ENCODE data around the gene ETNK2. TPM values are rescaled to one million over a fixed set of nuclear protein-coding genes. Genes with fewer than 3 reads are reported as not detected.
"Not testable (repeated sequence)": the region's sequence is repeated elsewhere in the genome, so short reads cannot be mapped to it uniquely, and the experiment has no call there.

ETNK2 gene
- total RNA-seq, 4 donors from 2014 or later: 5.6 to 15.3 (median 6.8) TPM

- 59% methylated on average over 14 of the region's 14 CpGs for WGBS
- Histone ChIP-seq H3K27ac (replicated peaks in 1 of 4) (peak overlapping the region; percentile 15 to 60 (median 50)), H3K4me1 (peaks cover 60 to 81% (median 74%) of the 10 kb centered on the region in 4 donors), H3K4me3 (no peak overlapping the region), H3K9me3 (no peaks in the 10 kb centered on the region), H3K36me3 (no peaks in the 10 kb centered on the region), H3K27me3 (peaks cover 0 to 28% (median 0%) of the 10 kb centered on the region in 4 donors)
- DNase-seq (ENCODE audit: extremely low spot score): no peak
- intact Hi-C loops (cut with DNase I): no loop called here
- TF ChIP-seq POLR2AphosphoS5 (IDR thresholded peaks at IDR 0.05): peak in 1 of 2 donors; percentile 6
- TF ChIP-seq EP300 (IDR thresholded peaks at IDR 0.05): no peak
These were observed 47.3 kb downstream of the ETNK2 start for GRCh38 chr1:204104331-204105130.

GRCh38 chr1:204103431-204103741, 48.5 kb downstream of the ETNK2 start:
- Histone ChIP-seq H3K36me3 (no peaks in the 10 kb centered on the region), H3K27ac (replicated peaks in 1 of 4) (peak overlapping the region; percentile 15 to 60 (median 50)), H3K4me3 (no peak overlapping the region), H3K27me3 (peaks cover 0 to 19% (median 0%) of the 10 kb centered on the region in 4 donors), H3K9me3 (no peaks in the 10 kb centered on the region), H3K4me1 (peaks cover 54 to 80% (median 69%) of the 10 kb centered on the region in 4 donors)
- no peak for DNase-seq (ENCODE audit: extremely low spot score)
- WGBS: no CpG with 5 or more reads among the region's 2 CpGs
- intact Hi-C loops (cut with DNase I): no loop called here
- TF ChIP-seq EP300 (IDR thresholded peaks at IDR 0.05) (no peak), POLR2A (IDR thresholded peaks at IDR 0.05; ENCODE audit: low read depth) (no peak), CTCF (IDR thresholded peaks at IDR 0.05) (no peak), POLR2AphosphoS5 (IDR thresholded peaks at IDR 0.05) (no peak)

GRCh38 chr1:204102739-204103430, 49.0 kb downstream of the ETNK2 start:
- intact Hi-C loops (cut with DNase I): no loop called here
- peak overlapping the region in 3 of 4 donors; percentile 42 to 60 (median 58) for H3K27ac ChIP-seq (replicated peaks in 1 of 4)
- TF ChIP-seq POLR2AphosphoS5 (IDR thresholded peaks at IDR 0.05) (no peak), CTCF (IDR thresholded peaks at IDR 0.05) (no peak), EP300 (IDR thresholded peaks at IDR 0.05) (no peak), POLR2A (IDR thresholded peaks at IDR 0.05; ENCODE audit: low read depth) (no peak)
- no peaks in the 10 kb centered on the region for H3K36me3 ChIP-seq
- H3K27me3 ChIP-seq: peaks cover 0 to 14% (median 0%) of the 10 kb centered on the region in 4 donors
- DNase-seq (ENCODE audit: extremely low spot score): no peak
- H3K4me3 ChIP-seq: no peak overlapping the region
- H3K4me1 ChIP-seq: peaks cover 51 to 81% (median 64%) of the 10 kb centered on the region in 4 donors
- H3K9me3 ChIP-seq: no peaks in the 10 kb centered on the region
- 52% methylated on average over 3 of the region's 3 CpGs for WGBS

DNA sequence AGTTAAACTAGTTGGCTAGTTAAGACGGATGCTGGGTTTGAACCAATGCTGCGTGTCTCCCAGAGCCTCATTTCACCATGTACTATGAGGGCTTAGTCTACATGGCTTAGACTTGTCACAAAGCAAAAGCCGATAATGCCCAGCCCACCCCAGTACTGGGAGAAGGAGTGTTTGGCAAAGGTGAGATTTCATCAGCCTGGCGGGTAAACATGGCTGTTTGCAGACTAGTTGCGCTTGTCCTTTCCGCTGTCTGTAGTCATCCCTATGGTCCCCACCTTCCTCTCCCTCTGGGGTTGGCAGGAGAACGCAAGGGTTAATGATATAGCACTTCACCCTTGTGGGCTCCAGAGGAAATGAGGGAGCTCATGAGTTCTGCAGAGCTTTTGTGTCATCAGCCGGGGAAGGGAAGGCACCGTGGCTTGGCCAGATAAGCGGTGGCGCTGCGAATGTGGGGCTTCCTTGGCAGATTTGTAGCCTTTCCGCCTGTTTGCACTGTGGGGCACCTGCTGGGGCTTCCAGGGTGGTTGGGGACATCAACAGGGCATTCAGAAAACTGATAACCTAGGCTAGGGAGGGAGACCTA, 49.7 kb downstream of the ETNK2 start:
- H3K4me1 ChIP-seq: peaks cover 43 to 74% (median 59%) of the 10 kb centered on the region in 4 donors
- no peak for DNase-seq (ENCODE audit: extremely low spot score)
- TF ChIP-seq CTCF (IDR thresholded peaks at IDR 0.05) (no peak), POLR2A (IDR thresholded peaks at IDR 0.05; ENCODE audit: low read depth) (no peak), POLR2AphosphoS5 (IDR thresholded peaks at IDR 0.05) (no peak), EP300 (IDR thresholded peaks at IDR 0.05) (no peak)
- intact Hi-C loops (cut with DNase I): no loop called here
- H3K36me3 ChIP-seq: no peaks in the 10 kb centered on the region
- no peak overlapping the region for H3K4me3 ChIP-seq
- peaks cover 0 to 7% (median 0%) of the 10 kb centered on the region in 4 donors for H3K27me3 ChIP-seq
- H3K27ac ChIP-seq (replicated peaks in 1 of 4): peak overlapping the region in 3 of 4 donors; percentile 22 to 60 (median 58)
- WGBS: 61% methylated on average over 12 of the region's 13 CpGs
- H3K9me3 ChIP-seq: no peaks in the 10 kb centered on the region

GRCh38 chr1:204099754-204100153, 52.1 kb downstream of the ETNK2 start:
- H3K9me3 ChIP-seq; DNase-seq (ENCODE audit: extremely low spot score); H3K27ac ChIP-seq (replicated peaks in 1 of 4); intact Hi-C loops (cut with DNase I); H3K27me3 ChIP-seq; H3K36me3 ChIP-seq; H3K4me3 ChIP-seq: not testable (repeated sequence)
- 92% methylated on average over 2 of the region's 2 CpGs for WGBS
- H3K4me1 ChIP-seq: peaks cover 44 to 75% (median 64%) of the 10 kb centered on the region in 4 donors
